ENCODE data around the gene LZIC.
"Not testable (repeated sequence)": the region's sequence is repeated elsewhere in the genome, so short reads cannot be mapped to it uniquely, and the experiment has no call there.

The LZIC gene

GRCh38 chr1:9927259-9927658 lies 15.9 kb downstream of the LZIC start:
- DNase-seq (ENCODE audit: low read depth) = no peak

GRCh38 chr1:9922342-9922741 lies 20.8 kb downstream of the LZIC start:
- TF ChIP-seq CTCF (IDR thresholded peaks at IDR 0.05; ENCODE audit: low read depth, low read length, missing control alignments) = no peak
- H3K4me3 ChIP-seq (ENCODE audit: low read depth, low read length) = no peak overlapping the region
- no peak for DNase-seq (ENCODE audit: low read depth)

More at GRCh38 chr1:9927259-9927658, 15.9 kb downstream of the LZIC start:
- H3K4me3 ChIP-seq (ENCODE audit: low read depth, low read length) = no peak overlapping the region
- TF ChIP-seq CTCF (IDR thresholded peaks at IDR 0.05; ENCODE audit: low read depth, low read length, missing control alignments) = no peak

GRCh38 chr1:9920606-9921005 lies 22.6 kb downstream of the LZIC start:
- TF ChIP-seq CTCF (IDR thresholded peaks at IDR 0.05; ENCODE audit: low read depth, low read length, missing control alignments) = no peak

GRCh38 chr1:9917901-9918300 lies 25.3 kb downstream of the LZIC start:
- TF ChIP-seq CTCF (IDR thresholded peaks at IDR 0.05; ENCODE audit: low read depth, low read length, missing control alignments) = no peak
- DNase-seq (ENCODE audit: low read depth) = no peak
- no peak overlapping the region for H3K4me3 ChIP-seq (ENCODE audit: low read depth, low read length)

More at GRCh38 chr1:9920606-9921005, 22.6 kb downstream of the LZIC start:
- no peak for DNase-seq (ENCODE audit: low read depth)
- H3K4me3 ChIP-seq (ENCODE audit: low read depth, low read length) = no peak overlapping the region

GRCh38 chr1:9917495-9917894 lies 25.7 kb downstream of the LZIC start:
- not testable (repeated sequence) for H3K4me3 ChIP-seq (ENCODE audit: low read depth, low read length); DNase-seq (ENCODE audit: low read depth)

GRCh38 chr1:9916452-9916851 lies 26.7 kb downstream of the LZIC start:
- TF ChIP-seq CTCF (IDR thresholded peaks at IDR 0.05; ENCODE audit: low read depth, low read length, missing control alignments) = no peak
- no peak overlapping the region for H3K4me3 ChIP-seq (ENCODE audit: low read depth, low read length)
- no peak for DNase-seq (ENCODE audit: low read depth)

- H3K4me3 ChIP-seq (ENCODE audit: low read depth, low read length) = no peak overlapping the region
- DNase-seq (ENCODE audit: low read depth) = no peak
- TF ChIP-seq CTCF (IDR thresholded peaks at IDR 0.05; ENCODE audit: low read depth, low read length, missing control alignments) = peak; percentile 19
Measured at GRCh38 chr1:9914610-9914937, 28.6 kb downstream of the LZIC start.
